ENCODE measurements around the gene UAP1L1. TPM values are rescaled to one million over a fixed set of nuclear protein-coding genes. Genes with fewer than 3 reads are reported as not detected.

Gene UAP1L1
- total and polyA plus RNA-seq, 9 of the 15 experiments (the other 6 are each of a cell fraction or from before 2014, with no cell fraction given) = 0.20 to 8.6 (median 3.7) TPM

DNA sequence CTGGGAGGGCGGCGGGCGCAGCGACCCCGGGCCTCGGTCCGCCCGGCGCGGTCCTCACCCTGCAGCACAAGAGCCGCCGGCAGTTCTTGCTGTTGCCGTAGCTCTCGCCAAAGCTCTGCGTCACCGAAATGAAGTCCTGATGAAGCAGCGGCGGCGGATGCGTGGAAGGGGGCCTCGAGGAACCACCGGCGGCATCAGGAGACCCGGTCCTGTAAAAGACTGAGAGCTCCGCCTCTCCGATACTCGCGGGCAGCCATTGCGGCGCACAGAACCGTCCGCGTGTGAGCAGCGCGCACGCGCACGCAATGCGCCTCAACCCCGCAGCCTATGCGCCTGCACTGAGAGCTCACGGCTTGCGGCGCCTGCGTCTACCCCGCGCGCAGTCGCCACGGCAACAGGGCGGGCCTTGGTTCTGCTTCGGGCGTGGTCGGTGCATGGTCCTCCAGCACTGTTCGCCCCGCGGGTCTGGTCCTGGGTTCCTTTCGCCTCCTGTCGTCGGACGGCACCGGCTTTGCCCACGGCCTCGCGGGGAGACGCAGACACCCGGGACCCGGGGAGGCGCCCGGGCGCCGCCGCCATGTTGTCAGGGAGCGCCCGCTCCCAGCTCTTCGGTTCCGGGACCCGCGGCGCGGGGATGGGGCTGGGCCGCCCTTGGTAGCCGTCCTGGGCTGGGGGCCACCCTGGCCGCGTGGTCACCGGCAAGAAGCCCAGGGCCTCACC is 52.3 kb downstream of the UAP1L1 start (continued):
- TF ChIP-seq SMARCE1 (IDR thresholded peaks at IDR 0.05) (no peak), KAT8 (IDR thresholded peaks at IDR 0.05; ENCODE audit: low read depth) (no peak), ZNF589 (CRISPR knock-in tag; IDR thresholded peaks at IDR 0.05; ENCODE audit: low read depth) (peak; percentile 36; the same call in 1 of the 2 replicates), ZNF444 (CRISPR knock-in tag; IDR thresholded peaks at IDR 0.05) (no peak), ZNF174 (CRISPR knock-in tag; IDR thresholded peaks at IDR 0.05) (no peak), ZNF121 (CRISPR knock-in tag; conservative IDR thresholded peaks at IDR 0.05) (no peak), ZNF76 (CRISPR knock-in tag; IDR thresholded peaks at IDR 0.05; ENCODE audit: borderline replicate concordance) (no peak; the same call in 1 of the 2 replicates), NONO (IDR thresholded peaks at IDR 0.05; ENCODE audit: low read depth in 2 of 2, low read length in 1 of 2) (peak in 1 of 2 experiments; percentile 60; a peak in 2 of 4 replicates), FOXJ2 (tag; IDR thresholded peaks at IDR 0.05) (peak; percentile 92), CBX3 (IDR thresholded peaks at IDR 0.05; ENCODE audit: borderline replicate concordance in 1 of 2, low read length in 2 of 2) (peak in 1 of 2 experiments; percentile 77; a peak in 2 of 3 replicates)
- TF ChIP-seq, protein P1, sequence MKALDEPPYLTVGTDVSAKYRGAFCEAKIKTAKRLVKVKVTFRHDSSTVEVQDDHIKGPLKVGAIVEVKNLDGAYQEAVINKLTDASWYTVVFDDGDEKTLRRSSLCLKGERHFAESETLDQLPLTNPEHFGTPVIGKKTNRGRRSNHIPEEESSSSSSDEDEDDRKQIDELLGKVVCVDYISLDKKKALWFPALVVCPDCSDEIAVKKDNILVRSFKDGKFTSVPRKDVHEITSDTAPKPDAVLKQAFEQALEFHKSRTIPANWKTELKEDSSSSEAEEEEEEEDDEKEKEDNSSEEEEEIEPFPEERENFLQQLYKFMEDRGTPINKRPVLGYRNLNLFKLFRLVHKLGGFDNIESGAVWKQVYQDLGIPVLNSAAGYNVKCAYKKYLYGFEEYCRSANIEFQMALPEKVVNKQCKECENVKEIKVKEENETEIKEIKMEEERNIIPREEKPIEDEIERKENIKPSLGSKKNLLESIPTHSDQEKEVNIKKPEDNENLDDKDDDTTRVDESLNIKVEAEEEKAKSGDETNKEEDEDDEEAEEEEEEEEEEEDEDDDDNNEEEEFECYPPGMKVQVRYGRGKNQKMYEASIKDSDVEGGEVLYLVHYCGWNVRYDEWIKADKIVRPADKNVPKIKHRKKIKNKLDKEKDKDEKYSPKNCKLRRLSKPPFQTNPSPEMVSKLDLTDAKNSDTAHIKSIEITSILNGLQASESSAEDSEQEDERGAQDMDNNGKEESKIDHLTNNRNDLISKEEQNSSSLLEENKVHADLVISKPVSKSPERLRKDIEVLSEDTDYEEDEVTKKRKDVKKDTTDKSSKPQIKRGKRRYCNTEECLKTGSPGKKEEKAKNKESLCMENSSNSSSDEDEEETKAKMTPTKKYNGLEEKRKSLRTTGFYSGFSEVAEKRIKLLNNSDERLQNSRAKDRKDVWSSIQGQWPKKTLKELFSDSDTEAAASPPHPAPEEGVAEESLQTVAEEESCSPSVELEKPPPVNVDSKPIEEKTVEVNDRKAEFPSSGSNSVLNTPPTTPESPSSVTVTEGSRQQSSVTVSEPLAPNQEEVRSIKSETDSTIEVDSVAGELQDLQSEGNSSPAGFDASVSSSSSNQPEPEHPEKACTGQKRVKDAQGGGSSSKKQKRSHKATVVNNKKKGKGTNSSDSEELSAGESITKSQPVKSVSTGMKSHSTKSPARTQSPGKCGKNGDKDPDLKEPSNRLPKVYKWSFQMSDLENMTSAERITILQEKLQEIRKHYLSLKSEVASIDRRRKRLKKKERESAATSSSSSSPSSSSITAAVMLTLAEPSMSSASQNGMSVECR (CRISPR knock-in tag; IDR thresholded peaks at IDR 0.05) = peak; percentile 54
- TF ChIP-seq, protein P2, sequence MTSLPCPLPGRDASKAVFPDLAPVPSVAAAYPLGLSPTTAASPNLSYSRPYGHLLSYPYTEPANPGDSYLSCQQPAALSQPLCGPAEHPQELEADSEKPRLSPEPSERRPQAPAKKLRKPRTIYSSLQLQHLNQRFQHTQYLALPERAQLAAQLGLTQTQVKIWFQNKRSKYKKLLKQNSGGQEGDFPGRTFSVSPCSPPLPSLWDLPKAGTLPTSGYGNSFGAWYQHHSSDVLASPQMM (CRISPR knock-in tag; IDR thresholded peaks at IDR 0.05) = no peak
- TF ChIP-seq, protein P3, sequence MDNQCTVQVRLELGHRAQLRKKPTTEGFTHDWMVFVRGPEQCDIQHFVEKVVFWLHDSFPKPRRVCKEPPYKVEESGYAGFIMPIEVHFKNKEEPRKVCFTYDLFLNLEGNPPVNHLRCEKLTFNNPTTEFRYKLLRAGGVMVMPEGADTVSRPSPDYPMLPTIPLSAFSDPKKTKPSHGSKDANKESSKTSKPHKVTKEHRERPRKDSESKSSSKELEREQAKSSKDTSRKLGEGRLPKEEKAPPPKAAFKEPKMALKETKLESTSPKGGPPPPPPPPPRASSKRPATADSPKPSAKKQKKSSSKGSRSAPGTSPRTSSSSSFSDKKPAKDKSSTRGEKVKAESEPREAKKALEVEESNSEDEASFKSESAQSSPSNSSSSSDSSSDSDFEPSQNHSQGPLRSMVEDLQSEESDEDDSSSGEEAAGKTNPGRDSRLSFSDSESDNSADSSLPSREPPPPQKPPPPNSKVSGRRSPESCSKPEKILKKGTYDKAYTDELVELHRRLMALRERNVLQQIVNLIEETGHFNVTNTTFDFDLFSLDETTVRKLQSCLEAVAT (IDR thresholded peaks at IDR 0.05) = peak in 1 of 2 experiments; percentile 39; a peak in 1 of 4 replicates
- TF ChIP-seq, protein P4, sequence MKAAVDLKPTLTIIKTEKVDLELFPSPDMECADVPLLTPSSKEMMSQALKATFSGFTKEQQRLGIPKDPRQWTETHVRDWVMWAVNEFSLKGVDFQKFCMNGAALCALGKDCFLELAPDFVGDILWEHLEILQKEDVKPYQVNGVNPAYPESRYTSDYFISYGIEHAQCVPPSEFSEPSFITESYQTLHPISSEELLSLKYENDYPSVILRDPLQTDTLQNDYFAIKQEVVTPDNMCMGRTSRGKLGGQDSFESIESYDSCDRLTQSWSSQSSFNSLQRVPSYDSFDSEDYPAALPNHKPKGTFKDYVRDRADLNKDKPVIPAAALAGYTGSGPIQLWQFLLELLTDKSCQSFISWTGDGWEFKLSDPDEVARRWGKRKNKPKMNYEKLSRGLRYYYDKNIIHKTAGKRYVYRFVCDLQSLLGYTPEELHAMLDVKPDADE (conservative IDR thresholded peaks at IDR 0.05; ENCODE audit: control insufficient read depth, low read depth, low read length) = no peak; the same call in none of the 2 replicates
- TF ChIP-seq, protein P5, sequence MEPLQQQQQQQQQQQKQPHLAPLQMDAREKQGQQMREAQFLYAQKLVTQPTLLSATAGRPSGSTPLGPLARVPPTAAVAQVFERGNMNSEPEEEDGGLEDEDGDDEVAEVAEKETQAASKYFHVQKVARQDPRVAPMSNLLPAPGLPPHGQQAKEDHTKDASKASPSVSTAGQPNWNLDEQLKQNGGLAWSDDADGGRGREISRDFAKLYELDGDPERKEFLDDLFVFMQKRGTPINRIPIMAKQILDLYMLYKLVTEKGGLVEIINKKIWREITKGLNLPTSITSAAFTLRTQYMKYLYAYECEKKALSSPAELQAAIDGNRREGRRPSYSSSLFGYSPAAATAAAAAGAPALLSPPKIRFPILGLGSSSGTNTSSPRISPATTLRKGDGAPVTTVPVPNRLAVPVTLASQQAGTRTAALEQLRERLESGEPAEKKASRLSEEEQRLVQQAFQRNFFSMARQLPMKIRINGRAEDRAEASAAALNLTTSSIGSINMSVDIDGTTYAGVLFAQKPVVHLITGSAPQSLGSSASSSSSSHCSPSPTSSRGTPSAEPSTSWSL (CRISPR knock-in tag; IDR thresholded peaks at IDR 0.05; ENCODE audit: borderline replicate concordance) = 0 out of 2 replicates have a peak, but pooled peaks have one; percentile 4

All from K562 (cell line).